OCI-LY1 (cell line): ENCODE data around the gene VIPR2.

Experiments
- H2AFZ ChIP-seq: fragments of 200-600 bp; sonication (generic), shearing (Covaris generic); 2 replicates; pipeline ENCODE4 v1.6.0; 2014; ENCODE audit warnings: antibody characterized with exemption, mild to moderate bottlenecking, low read length
- H3F3A ChIP-seq: fragments of 200-600 bp; sonication (generic), shearing (Covaris generic); 2 replicates; pipeline ENCODE4 v1.6.0; 2014; ENCODE audit warnings: mild to moderate bottlenecking, antibody characterized with exemption, low read length, moderate library complexity; ENCODE audit not compliant: insufficient read depth
- H3K27ac ChIP-seq: fragments of 200-600 bp; sonication (generic); 2 replicates; pipeline ENCODE4 v1.5.1; 2014; ENCODE audit warnings: low read length, mixed run types, mild to moderate bottlenecking, low read depth; ENCODE audit not compliant: poor library complexity, severe bottlenecking
- H3K27me3 ChIP-seq: fragments of 200-600 bp; sonication (generic); 2 replicates; pipeline ENCODE4 v1.6.0; 2014; ENCODE audit warnings: antibody characterized with exemption, mild to moderate bottlenecking, low read length, moderate library complexity; ENCODE audit not compliant: insufficient read depth
- H3K36me3 ChIP-seq: fragments of 200-600 bp; sonication (generic); 2 replicates; pipeline ENCODE4 v1.6.1; 2014; ENCODE audit warnings: mild to moderate bottlenecking, antibody characterized with exemption, low read length, moderate library complexity, mixed read lengths; ENCODE audit not compliant: insufficient read depth
- H3K4me1 ChIP-seq: fragments of 200-600 bp; sonication (generic); 2 replicates; pipeline ENCODE4 v1.5.1; 2014; ENCODE audit warnings: mild to moderate bottlenecking, low read length, moderate library complexity; ENCODE audit not compliant: insufficient read depth, severe bottlenecking
- H3K4me2 ChIP-seq: fragments of 200-600 bp; sonication (generic), shearing (Covaris generic); 2 replicates; pipeline ENCODE4 v1.6.1; 2014; ENCODE audit warnings: low read length
- H3K4me3 ChIP-seq: fragments of 200-600 bp; sonication (generic); 2 replicates; pipeline ENCODE4 v1.5.1; 2014; ENCODE audit warnings: low read length, low read depth, mild to moderate bottlenecking, mixed read lengths; ENCODE audit not compliant: poor library complexity, severe bottlenecking
- H3K79me2 ChIP-seq: fragments of 200-600 bp; shearing (Covaris generic); 2 replicates; pipeline ENCODE4 v1.6.1; 2016; ENCODE audit warnings: mixed run types, low read length, mixed read lengths; ENCODE audit not compliant: insufficient read depth
- H3K9ac ChIP-seq: fragments of 200-600 bp; sonication (generic), shearing (Covaris generic); 2 replicates; pipeline ENCODE4 v1.6.1; 2014; ENCODE audit warnings: mild to moderate bottlenecking, low read length, mixed read lengths
- H3K9me2 ChIP-seq: fragments of 200-600 bp; sonication (generic), shearing (Covaris generic); 2 replicates; pipeline ENCODE4 v1.6.1; 2014; ENCODE audit warnings: low read depth, mild to moderate bottlenecking, low read length, mixed read lengths
- H3K9me3 ChIP-seq: fragments of 200-600 bp; shearing (Covaris generic); 2 replicates; pipeline ENCODE4 v1.6.1; 2014; ENCODE audit warnings: low read length, mixed read lengths
- H4K20me1 ChIP-seq: fragments of 200-600 bp; sonication (generic), shearing (Covaris generic); 2 replicates; pipeline ENCODE4 v1.6.0; 2016; ENCODE audit warnings: mild to moderate bottlenecking, low read length; ENCODE audit not compliant: insufficient read depth
- CTCF ChIP-seq: fragments of 200-600 bp; sonication (generic), shearing (Covaris generic); IDR thresholded peaks from 2 replicates; pipeline ENCODE4 v1.5.1; 2017; ENCODE audit warnings: mild to moderate bottlenecking, antibody characterized with exemption, low read length, moderate library complexity, mixed read lengths
- EZH2 ChIP-seq: fragments of 200-600 bp; sonication (generic), shearing (Covaris generic); IDR thresholded peaks from 2 replicates; pipeline ENCODE4 v1.8.0; 2017; ENCODE audit warnings: borderline replicate concordance, mixed run types, mild to moderate bottlenecking, antibody characterized with exemption, low read length, moderate library complexity, mixed read lengths

VIPR2 gene

GRCh38 chr7:159078193-159078910 is 66.3 kb downstream of the VIPR2 start:
- H3K79me2 ChIP-seq: no peaks in the 10 kb centered on the region
- no peak overlapping the region for H3K4me3 ChIP-seq
- H3K9me3 ChIP-seq: no peaks in the 10 kb centered on the region
- no peak overlapping the region for H3K4me2 ChIP-seq
- H2AFZ ChIP-seq: no peak overlapping the region
- no peak overlapping the region for H3K27ac ChIP-seq
- H3K9ac ChIP-seq: no peak overlapping the region
- no peaks in the 10 kb centered on the region for H3F3A ChIP-seq
- H3K4me1 ChIP-seq: no peaks in the 10 kb centered on the region
- H3K27me3 ChIP-seq: 0 out of 2 replicates have a peak, but pooled peaks cover 5% of the 10 kb centered on the region
- no peaks in the 10 kb centered on the region for H4K20me1 ChIP-seq
- H3K9me2 ChIP-seq: no peaks in the 10 kb centered on the region
- no peaks in the 10 kb centered on the region for H3K36me3 ChIP-seq
- TF ChIP-seq CTCF (no peak), EZH2 (no peak)

DNA sequence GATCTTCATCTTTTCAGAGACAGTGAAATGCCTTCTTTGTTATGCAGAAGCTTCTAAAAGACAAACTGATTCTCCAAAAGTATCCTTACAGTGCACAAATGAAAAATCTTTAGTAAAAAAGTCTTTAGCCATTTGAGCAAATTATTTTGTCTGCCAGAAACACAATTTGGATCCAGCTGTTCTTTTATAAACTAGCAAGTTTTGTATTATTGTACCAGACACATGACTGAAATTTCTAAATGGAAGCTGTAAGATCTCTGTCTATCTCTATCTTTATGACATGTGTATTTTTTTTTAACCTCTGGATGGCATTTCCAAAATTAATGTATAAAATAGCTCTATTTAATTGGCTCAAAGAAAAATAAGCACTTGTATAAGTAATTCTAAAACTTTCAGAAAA is 68.3 kb downstream of the VIPR2 start:
- Histone ChIP-seq H2AFZ (no peak overlapping the region), H3K79me2 (no peaks in the 10 kb centered on the region), H3K4me1 (no peaks in the 10 kb centered on the region), H4K20me1 (no peaks in the 10 kb centered on the region), H3K9me2 (no peaks in the 10 kb centered on the region), H3K36me3 (no peaks in the 10 kb centered on the region), H3K4me2 (no peak overlapping the region), H3K27ac (no peak overlapping the region), H3K4me3 (no peak overlapping the region), H3K9me3 (no peaks in the 10 kb centered on the region), H3K9ac (no peak overlapping the region), H3F3A (no peaks in the 10 kb centered on the region), H3K27me3 (0 out of 2 replicates have a peak, but pooled peaks cover 7% of the 10 kb centered on the region)
- TF ChIP-seq EZH2: no peak
- no peak for TF ChIP-seq CTCF

GRCh38 chr7:159075563-159076238 is 69.0 kb downstream of the VIPR2 start:
- TF ChIP-seq CTCF: no peak
- TF ChIP-seq EZH2: no peak
- Histone ChIP-seq H3K9ac (no peak overlapping the region), H3K4me3 (no peak overlapping the region)

More at GRCh38 chr7:159075563-159076238, 69.0 kb downstream of the VIPR2 start:
- H3K27me3 ChIP-seq: peaks cover 10% of the 10 kb centered on the region; the same call in 1 of the 2 replicates
- H3K4me2 ChIP-seq: no peak overlapping the region
- H3K79me2 ChIP-seq: no peaks in the 10 kb centered on the region
- no peak overlapping the region for H3K27ac ChIP-seq
- no peaks in the 10 kb centered on the region for H3K9me2 ChIP-seq
- no peaks in the 10 kb centered on the region for H3K9me3 ChIP-seq
- H3K4me1 ChIP-seq: no peaks in the 10 kb centered on the region
- no peaks in the 10 kb centered on the region for H3K36me3 ChIP-seq
- no peak overlapping the region for H2AFZ ChIP-seq
- no peaks in the 10 kb centered on the region for H3F3A ChIP-seq
- no peaks in the 10 kb centered on the region for H4K20me1 ChIP-seq
